ENCODE measurements around the gene DIPK2A.

The DIPK2A gene

DNA sequence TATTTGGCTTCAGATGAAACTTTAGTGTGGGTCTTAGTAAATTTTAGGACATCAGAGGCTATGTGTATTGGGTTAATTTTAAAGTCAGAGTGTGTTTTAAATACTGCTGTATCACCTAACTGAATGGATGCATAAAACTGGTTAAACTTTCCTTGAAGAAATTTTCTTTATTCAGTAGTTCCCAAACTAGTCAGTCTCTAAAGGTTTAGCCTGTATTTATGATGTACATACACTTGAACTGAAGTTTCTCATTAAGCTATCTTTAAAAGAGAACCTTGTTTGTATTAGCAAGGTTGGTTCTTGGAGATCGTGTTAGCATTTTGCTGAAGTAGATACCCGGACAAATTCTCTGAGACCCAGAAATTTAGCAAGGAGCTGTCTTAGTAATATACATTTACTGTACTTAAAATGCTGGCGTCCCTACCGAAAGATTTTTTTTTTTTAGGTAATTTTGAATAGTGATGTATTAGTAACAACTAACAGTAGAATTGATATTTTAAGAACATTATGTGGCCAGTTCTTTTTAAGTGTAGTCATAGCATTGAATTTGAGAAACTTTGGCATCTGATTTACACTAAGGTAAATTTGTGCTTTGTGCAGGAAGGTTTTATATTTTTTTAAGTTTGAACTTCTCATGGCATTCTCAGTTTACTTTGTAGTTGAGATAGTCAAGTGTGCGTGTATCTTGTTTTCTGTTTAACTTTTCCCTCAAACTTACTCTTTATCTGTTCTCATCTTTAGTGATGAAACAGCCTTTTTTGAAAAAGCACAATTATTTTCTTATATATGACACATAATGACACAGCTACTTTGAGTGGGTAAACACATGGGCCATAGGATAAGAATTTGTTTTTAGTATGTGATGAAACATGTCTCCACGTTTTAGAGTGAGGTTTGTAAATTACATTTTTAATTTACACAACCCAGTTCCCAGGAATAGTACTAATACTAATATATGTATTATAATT lies 2.9 kb downstream of the DIPK2A start:
- DNase-seq = no peak

DNA sequence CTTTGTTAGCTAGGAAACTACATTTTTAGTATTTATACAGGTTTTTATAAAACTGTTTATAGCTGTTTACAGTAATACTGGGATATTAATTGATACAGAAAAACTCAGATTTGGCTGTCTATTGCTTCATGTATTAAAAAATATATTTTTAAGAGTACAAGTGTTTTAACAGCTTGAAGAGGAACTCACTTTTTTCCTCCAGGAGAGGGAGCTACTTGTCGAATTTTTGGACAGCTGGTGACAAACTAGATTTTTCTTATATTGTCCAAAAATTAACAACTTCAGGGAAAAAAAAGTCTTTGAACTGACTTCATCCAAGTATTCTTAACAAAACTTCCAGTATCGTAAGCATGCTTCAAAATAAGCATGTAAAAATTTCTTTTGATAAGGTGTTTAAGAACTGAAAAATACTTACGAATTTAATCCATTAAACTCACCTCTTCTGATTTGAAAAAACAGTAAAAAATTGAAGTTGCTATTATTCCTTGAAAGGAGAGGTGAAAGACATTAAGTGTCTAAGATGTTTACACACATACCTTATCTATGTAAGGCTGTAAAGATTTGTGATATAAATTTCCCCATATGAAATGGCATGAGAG lies 4.0 kb downstream of the DIPK2A start:
- DNase-seq = no peak

DNA sequence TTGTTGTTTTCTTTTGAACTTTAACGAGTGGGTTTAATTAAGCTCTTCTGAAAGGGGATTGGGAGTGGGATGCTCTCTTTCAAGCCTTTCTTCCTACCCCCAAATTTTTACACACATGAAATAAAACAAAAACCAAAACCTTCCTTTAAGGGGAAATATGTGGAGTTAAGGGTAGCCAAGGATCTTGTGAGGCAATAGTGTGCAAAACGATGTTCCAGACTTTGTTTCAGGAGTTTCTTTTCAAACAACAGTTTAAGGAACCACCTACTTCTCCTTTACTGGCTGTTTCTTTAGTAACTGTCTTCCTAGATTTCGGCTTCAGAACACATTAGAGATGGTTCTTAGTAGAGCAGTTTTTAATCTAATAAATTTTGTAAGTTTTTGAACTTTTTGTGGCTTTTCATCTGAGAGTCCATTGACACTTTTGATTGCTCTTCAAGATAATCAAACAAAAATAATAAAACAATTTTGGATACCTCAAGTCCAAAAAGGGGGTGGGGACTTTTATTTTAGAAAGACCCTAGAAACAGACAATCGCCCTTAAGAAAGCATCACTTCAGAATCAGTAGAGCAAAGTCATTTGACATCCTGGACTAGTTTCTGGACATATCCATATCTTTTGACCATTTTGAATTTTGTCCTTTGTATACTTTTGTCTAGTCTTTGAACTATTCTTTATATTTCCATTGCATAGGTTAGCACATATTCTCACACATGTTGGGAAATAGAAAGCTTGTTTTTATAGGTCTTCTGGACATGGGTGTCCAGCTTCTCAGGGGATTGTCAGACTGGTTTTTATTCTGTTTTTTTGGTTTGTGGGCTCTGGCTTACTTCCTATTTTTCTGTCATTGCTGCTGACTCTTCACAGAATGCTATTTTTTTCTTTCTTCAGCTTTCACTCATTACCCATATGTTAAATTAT lies 6.0 kb downstream of the DIPK2A start:
- no peak for DNase-seq

DNA sequence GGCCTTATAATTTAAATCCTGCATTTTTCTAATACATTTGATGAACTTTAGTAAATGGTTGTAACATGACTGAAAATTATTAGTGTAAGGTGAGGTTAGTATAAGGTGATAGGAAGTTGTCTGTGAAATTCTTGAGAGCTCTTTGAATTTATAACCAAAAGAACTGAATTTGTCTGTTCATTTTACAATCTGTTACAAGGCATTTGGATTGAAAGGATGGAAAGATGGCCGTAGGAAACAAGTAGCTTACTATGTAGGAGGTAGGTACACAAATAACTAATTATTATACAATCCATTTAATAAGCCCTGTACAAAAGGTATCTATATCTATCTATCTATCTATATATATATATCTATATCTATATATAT lies 6.6 kb downstream of the DIPK2A start:
- DNase-seq = no peak

DNA sequence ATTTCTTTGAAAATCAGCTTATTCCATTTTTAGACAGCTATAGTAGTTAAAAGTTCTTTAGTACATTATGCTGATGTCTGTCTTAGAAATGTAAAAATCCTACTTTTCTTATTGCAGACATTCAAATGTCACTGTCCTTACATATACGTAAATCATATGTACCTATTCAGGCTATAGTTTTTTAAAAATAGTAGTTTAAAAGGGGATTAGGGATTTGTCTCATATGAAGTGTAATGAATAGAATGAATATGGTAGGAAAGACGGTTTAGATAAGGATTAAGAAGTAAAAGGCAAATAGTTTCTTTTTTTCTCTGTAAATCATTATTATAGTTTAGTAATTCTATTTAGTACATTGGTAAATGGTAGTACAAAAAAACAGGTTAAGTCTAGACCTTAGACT lies 7.4 kb downstream of the DIPK2A start:
- no peak for DNase-seq

DNA sequence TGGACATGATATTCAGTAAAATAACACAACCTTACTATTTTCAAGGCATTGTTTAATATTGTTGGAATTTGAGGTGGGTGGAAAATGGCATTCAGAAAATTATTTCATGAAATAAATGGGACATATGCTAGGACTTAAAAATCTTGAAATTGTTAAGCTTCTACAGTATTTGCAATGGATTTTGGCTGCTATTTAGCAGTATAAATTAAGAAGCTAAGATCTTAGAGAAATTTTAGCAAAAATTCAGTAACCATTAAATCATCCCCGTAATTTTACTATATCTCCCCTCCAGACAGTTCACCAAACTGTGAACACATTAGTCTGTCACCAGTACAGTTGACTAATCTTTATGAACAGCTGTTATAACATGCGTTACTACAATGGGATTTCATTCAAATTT lies 8.2 kb downstream of the DIPK2A start:
- no peak for DNase-seq

DNA sequence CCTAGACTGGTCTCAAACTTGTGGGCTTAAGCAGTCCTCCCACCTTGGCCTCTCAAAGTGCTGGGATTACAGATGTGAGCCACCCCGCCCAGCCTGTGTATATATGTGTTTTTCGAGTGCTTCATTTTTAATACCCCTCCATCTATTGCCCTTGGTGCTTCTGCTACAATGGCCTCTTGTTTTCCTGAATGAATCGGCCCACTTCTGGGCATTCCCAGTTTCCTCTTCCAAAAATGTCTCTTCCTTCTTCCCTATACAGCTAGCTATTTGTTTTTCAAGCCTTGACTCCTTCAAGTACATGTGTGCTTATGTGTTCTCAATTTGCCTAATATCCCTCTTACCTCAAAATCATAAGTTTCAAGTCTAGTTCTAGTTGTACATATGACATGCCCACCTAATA lies 16.7 kb downstream of the DIPK2A start:
- DNase-seq = no peak

DNA sequence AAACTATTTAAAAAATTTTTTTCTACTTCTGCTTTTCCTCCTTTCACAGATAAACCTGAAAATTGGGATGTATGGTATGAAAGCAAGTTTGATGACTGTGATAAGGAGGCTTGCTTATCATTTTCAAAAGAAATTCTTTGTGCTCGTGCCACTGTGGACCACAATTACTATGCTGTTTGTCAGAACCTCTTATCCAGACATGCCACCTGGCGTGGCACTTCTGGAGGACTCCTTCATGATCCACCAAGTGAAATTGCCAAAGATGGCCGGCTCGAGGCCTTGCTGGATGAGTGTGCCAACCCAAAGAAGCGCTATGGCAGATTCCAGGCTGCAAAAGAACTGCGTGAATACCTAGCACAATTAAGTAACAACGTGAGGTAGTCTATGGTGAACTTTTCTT lies 17.8 kb downstream of the DIPK2A start:
- no peak for DNase-seq

DNA sequence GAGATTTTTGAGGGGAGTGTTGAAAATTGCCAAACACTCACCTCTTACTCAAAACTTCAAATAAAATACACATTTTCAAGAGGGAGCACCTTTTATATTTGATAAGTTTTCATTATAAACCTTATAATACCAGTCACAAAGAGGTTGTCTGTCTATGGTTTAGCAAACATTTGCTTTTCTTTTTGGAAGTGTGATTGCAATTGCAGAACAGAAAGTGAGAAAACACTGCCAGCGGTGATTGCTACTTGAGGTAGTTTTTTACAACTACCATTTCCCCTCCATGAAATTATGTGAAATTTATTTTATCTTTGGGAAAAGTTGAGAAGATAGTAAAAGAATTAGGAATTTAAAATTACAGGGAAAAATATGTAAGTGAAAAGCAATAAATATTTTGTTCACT lies 20.1 kb downstream of the DIPK2A start:
- no peak for DNase-seq

DNA sequence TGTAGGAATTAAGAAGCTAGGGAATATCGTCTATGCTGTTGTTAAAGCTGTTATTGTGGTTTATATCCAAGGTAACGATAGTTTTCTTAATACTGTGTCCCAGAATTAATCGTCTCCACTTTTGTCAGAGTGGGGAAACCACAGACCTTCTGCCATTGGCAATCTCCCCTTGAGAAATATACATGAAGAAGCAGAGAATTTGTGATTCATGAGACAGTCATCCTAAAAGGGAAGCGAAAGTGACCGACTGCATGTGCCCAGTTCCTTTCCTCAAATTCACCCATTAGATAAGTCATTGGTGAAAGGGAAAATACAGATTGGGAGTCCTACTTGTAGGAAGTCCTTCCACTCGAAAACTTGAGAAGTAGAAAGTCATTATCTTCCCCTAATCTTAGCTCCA lies 26.6 kb downstream of the DIPK2A start:
- DNase-seq = no peak

DNA sequence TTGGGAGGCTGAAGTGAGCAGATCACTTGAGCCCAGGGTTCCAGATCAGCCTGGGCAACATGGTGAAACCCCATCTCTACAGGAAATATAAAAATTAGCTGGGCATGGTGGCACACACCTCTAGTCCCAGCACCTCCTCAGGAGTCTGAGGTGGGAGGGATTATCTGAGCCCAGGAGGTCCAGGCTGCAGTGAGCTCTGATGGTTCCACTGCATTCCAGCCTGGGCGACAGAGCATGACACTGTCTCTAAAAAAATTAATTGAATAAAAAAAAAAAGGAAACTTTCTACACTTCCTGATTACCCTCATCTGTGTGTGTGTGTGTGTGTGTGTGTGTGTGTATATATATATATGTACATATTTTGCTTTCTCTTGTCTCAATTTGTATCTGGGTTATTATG lies 31.4 kb downstream of the DIPK2A start:
- DNase-seq = no peak

DNA sequence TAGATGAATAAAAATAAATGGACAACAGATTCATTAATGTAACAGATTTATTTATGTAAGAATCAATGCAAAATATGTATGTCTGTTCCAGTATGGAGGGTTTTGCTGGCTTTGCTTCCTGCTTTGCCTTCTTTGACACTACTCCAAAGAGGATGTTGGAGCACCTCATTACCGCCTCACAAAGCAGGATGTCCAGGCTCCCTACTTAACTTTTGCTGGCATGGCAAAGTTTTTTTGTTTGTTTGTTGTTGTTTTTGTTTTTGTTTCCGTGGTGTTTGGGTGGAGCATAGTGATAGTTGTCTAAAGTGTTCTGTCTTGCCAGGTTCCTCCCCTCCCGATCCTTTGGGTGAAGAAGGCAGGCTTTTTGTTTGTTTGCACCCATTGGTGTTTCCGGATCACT lies 38.7 kb downstream of the DIPK2A start:
- DNase-seq = no peak

DNA sequence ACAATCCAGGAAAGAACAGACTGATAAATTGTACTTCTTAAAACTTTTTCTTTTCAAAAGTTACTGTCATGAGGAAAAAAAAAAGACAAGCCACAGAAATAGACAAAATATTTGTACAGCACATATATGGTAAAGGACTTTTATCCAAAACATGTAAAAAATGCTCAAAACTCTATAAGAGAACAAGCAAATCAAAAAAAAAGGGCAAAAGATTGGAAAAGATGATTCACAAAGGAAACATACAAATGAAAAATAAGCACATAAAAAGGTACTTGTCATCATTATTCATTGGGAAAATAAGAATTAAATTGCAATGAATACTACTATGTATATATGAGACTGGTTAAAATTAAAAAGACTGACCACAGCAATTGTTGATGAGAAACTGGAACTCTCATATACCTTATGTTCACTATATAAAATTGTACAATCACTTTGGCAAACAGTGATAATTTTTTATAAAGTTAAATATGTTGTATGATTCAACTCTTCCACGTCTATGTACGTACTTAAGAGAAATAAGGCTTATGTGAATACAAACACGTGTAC lies 39.7 kb downstream of the DIPK2A start:
- no peak for DNase-seq

DNA sequence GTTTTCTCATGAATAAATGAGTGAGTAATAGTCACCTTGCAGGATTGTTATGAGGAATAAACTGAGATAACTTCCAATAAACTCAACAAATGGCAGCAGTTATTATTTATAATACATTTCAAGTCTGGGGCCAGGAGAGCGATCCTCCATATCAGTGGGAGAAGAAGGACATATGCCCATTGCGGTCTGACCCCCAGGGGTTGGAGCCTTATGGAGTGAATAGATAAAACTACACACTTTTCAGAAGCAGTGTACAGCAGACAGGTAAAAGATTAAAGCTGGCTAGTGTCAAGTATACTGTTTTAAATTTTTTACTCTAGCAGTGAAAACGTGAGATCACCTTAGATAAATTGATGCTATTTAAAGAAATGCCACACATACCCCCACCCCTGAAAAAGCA lies 43.5 kb downstream of the DIPK2A start:
- DNase-seq = no peak

DNA sequence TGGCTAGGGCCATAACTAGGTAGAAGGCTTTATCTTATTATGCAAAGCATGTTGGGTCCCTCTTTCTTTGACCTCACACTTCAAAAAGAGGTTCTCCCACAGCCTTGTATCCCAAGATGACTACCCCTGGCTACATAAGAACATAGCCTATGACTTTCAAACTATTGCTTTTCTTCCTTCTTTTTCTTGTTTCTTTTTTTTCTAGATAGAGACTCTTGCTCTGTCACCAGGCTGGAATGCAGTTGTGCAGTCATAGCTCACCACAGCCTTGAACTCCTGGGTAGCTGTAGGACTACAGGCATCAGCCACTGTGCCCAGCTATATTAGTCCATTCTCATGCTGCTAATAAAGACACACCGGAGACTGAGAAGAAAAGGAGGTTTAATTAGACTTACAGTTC lies 47.2 kb downstream of the DIPK2A start:
- no peak for DNase-seq

Data from activated naive CD4-positive, alpha-beta T cell treated with anti-CD3 and anti-CD28 coated beads, Interleukin-2, amount 50 U/mL, for 16 hours (primary cell).